ENCODE measurements around the gene COL27A1.

- no peak for TF ChIP-seq CTCF (IDR thresholded peaks at IDR 0.05; ENCODE audit: insufficient read depth, low read length)
- TF ChIP-seq POLR2AphosphoS5 (IDR thresholded peaks at IDR 0.05; ENCODE audit: low read depth), result no peak
- no peak for TF ChIP-seq SPI1 (IDR thresholded peaks at IDR 0.05; ENCODE audit: borderline replicate concordance, low read depth)
- no peak for TF ChIP-seq GABPA (IDR thresholded peaks at IDR 0.05; ENCODE audit: low read depth)
- TF ChIP-seq REST (IDR thresholded peaks at IDR 0.05; ENCODE audit: insufficient replicate concordance, low read depth), result no peak
These were observed 123.0 kb downstream of the COL27A1 start for GRCh38 chr9:114278356-114278755.
